ENCODE results near the gene PRDM10. TPM values are rescaled to one million over a fixed set of nuclear protein-coding genes. Genes with fewer than 3 reads are reported as not detected.

PRDM10 gene
- total RNA-seq, 2 experiments from 2014 or later = 8.2 to 9.6 TPM

DNA sequence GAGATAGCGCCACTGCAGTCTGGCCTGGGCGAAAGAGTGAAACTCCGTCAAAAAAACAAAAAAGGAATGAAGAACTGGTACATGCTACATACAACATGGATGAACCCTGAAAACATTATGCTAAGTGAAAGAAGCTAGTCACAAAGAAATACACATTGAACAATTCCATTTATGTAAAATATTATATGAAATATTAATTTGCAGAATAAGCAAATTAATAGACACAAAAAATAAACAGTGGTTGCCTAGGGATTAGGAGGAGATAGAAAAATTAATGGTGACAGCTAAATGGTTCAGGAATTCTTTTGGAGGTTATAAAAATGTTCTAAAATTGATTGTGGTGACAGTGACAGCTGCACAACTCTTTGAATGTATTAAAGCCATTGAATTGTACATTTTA lies 14.7 kb downstream of the PRDM10 start:
- H3K4me3 ChIP-seq (ENCODE audit: low read length) = no peak overlapping the region
- CTCF ChIA-PET = interaction anchor here (1.0 kb wide), 1 partner anchor 9 kb away, joined by 3 read pairs; no protein-coding TSS in a partner anchor
- POLR2A ChIA-PET = interaction anchor here (1.5 to 1.6 kb wide), 2 partner anchors 14 to 15 kb away, joined by 6 to 7 read pairs; partner anchors contain the start of gene PRDM10

DNA sequence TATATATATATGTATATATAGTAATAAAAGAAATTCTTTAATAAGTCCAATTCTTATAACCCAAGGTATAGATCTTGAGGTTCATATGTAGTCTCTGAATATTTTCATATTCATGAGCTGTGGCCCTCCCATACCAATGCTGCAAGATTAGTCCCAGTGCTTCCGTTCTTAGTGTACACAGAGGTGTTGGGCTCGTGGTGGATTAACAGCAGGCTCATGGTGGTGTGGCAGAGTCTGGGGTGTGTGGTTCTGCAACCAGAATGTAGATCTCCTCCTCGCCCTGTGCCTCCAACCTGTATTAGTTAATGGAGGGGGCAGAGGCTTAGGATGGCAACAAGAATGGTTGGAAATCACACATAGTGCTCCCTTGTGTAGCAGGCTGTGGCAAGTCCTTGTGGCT lies 16.8 kb downstream of the PRDM10 start:
- no peak overlapping the region for H3K27ac Mint-ChIP-seq
- TF ChIP-seq, protein P1, sequence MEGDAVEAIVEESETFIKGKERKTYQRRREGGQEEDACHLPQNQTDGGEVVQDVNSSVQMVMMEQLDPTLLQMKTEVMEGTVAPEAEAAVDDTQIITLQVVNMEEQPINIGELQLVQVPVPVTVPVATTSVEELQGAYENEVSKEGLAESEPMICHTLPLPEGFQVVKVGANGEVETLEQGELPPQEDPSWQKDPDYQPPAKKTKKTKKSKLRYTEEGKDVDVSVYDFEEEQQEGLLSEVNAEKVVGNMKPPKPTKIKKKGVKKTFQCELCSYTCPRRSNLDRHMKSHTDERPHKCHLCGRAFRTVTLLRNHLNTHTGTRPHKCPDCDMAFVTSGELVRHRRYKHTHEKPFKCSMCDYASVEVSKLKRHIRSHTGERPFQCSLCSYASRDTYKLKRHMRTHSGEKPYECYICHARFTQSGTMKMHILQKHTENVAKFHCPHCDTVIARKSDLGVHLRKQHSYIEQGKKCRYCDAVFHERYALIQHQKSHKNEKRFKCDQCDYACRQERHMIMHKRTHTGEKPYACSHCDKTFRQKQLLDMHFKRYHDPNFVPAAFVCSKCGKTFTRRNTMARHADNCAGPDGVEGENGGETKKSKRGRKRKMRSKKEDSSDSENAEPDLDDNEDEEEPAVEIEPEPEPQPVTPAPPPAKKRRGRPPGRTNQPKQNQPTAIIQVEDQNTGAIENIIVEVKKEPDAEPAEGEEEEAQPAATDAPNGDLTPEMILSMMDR (IDR thresholded peaks at IDR 0.05) = no peak
- no peak for ATAC-seq (ENCODE audit: poor library complexity)
- ChIA-PET POLR2A (no interaction called here), CTCF (no interaction called here)
- Histone ChIP-seq H3K9me3 (ENCODE audit: control insufficient read depth in 1 of 2, insufficient read depth in 1 of 2, low read length in 2 of 2) (no peaks in the 10 kb centered on the region), H3K4me1 (ENCODE audit: insufficient read depth, low read length) (no peaks in the 10 kb centered on the region), H3K4me3 (ENCODE audit: low read length) (no peak overlapping the region), H3K36me3 (ENCODE audit: insufficient read depth, low read length) (no peaks in the 10 kb centered on the region), H3K27me3 (ENCODE audit: control insufficient read depth in 1 of 2, insufficient read depth in 2 of 2, low read length in 2 of 2) (no peaks in the 10 kb centered on the region), H3K27ac (ENCODE audit: low read depth in 1 of 2, low read length in 2 of 2) (no peak overlapping the region)
- H3K27me3 Mint-ChIP-seq = no peaks in the 10 kb centered on the region
- intact Hi-C loops (cut with DNase I, micrococcal nuclease) = no loop called here
- H3K4me3 Mint-ChIP-seq = no peak overlapping the region
- no peaks in the 10 kb centered on the region for H3K4me1 Mint-ChIP-seq (ENCODE audit: low read depth)
- H3K9me3 Mint-ChIP-seq = no peaks in the 10 kb centered on the region
- DNase-seq = no peak
- H3K36me3 Mint-ChIP-seq (ENCODE audit: low read depth) = no peaks in the 10 kb centered on the region

More for the DNA sequence above, 14.7 kb downstream of the PRDM10 start:
- H3K9me3 Mint-ChIP-seq = no peaks in the 10 kb centered on the region
- ATAC-seq (ENCODE audit: poor library complexity) (no peak), DNase-seq (no peak)
- TF ChIP-seq, protein P1 (IDR thresholded peaks at IDR 0.05) = no peak
- H3K27me3 Mint-ChIP-seq = no peaks in the 10 kb centered on the region
- peaks cover 8% of the 10 kb centered on the region for H3K4me1 Mint-ChIP-seq (ENCODE audit: low read depth)
- H3K27ac Mint-ChIP-seq = no peak overlapping the region
- H3K27me3 ChIP-seq (ENCODE audit: control insufficient read depth in 1 of 2, insufficient read depth in 2 of 2, low read length in 2 of 2) = no peaks in the 10 kb centered on the region
- no peak overlapping the region for H3K4me3 Mint-ChIP-seq
- H3K36me3 ChIP-seq (ENCODE audit: insufficient read depth, low read length) = no peaks in the 10 kb centered on the region
- H3K9me3 ChIP-seq (ENCODE audit: control insufficient read depth in 1 of 2, insufficient read depth in 1 of 2, low read length in 2 of 2) = no peaks in the 10 kb centered on the region
- no peaks in the 10 kb centered on the region for H3K4me1 ChIP-seq (ENCODE audit: insufficient read depth, low read length)
- H3K36me3 Mint-ChIP-seq (ENCODE audit: low read depth) = no peaks in the 10 kb centered on the region
- intact Hi-C loops (cut with DNase I, micrococcal nuclease) = no loop called here
- H3K27ac ChIP-seq (ENCODE audit: low read depth in 1 of 2, low read length in 2 of 2) = no peak overlapping the region

DNA sequence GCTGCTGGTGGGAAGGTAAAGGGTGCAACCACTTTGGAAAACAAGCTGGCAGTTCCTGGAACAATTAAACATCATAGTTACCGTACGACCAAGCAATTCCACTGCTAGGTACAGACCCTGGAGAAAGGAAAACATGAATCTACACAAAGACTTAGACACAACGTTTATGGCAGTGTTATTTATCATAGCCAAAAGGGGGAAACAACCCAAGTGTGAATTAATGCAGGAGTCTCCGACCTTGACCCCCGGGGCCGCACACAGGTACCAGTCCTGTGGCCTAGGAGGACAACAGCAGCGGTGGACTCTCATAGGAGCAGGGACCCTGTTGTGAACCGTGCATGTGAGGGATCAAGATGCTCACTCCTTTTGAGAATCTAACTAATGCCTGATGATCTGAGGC lies 22.5 kb downstream of the PRDM10 start:
- TF ChIP-seq, protein P1 (IDR thresholded peaks at IDR 0.05) = no peak
- Mint-ChIP-seq H3K36me3 (ENCODE audit: low read depth) (no peaks in the 10 kb centered on the region), H3K9me3 (no peaks in the 10 kb centered on the region), H3K4me3 (no peak overlapping the region), H3K4me1 (ENCODE audit: low read depth) (peaks cover 4% of the 10 kb centered on the region), H3K27me3 (no peaks in the 10 kb centered on the region), H3K27ac (no peak overlapping the region)
- no peak overlapping the region for H3K27ac ChIP-seq (ENCODE audit: low read depth in 1 of 2, low read length in 2 of 2)
- ATAC-seq (ENCODE audit: poor library complexity) (no peak), DNase-seq (no peak)
- no peaks in the 10 kb centered on the region for H3K27me3 ChIP-seq (ENCODE audit: control insufficient read depth in 1 of 2, insufficient read depth in 2 of 2, low read length in 2 of 2)
- POLR2A ChIA-PET = interaction anchor here (0.6 kb wide), 1 partner anchor 16 kb away, joined by 5 read pairs; no protein-coding TSS in a partner anchor
- intact Hi-C loops (cut with DNase I, micrococcal nuclease) = no loop called here
- no peak overlapping the region for H3K4me3 ChIP-seq (ENCODE audit: low read length)
- H3K36me3 ChIP-seq (ENCODE audit: insufficient read depth, low read length) = no peaks in the 10 kb centered on the region
- H3K4me1 ChIP-seq (ENCODE audit: insufficient read depth, low read length) = no peaks in the 10 kb centered on the region
- CTCF ChIA-PET = no interaction called here
- H3K9me3 ChIP-seq (ENCODE audit: control insufficient read depth in 1 of 2, insufficient read depth in 1 of 2, low read length in 2 of 2) = no peaks in the 10 kb centered on the region

All from CD4-positive, alpha-beta T cell (primary cell).